ENCODE measurements around the gene SLC40A1.

- TF ChIP-seq CTCF (IDR thresholded peaks at IDR 0.05) (no peak), POLR2A (IDR thresholded peaks at IDR 0.05) (no peak)
Measured at GRCh38 chr2:189613650-189614420, 33.2 kb upstream of the SLC40A1 start.
